ENCODE results near the gene ZP2.

GRCh38 chr16:21163576-21163975 lies 47.8 kb downstream of the ZP2 start:
- TF ChIP-seq, protein P1, sequence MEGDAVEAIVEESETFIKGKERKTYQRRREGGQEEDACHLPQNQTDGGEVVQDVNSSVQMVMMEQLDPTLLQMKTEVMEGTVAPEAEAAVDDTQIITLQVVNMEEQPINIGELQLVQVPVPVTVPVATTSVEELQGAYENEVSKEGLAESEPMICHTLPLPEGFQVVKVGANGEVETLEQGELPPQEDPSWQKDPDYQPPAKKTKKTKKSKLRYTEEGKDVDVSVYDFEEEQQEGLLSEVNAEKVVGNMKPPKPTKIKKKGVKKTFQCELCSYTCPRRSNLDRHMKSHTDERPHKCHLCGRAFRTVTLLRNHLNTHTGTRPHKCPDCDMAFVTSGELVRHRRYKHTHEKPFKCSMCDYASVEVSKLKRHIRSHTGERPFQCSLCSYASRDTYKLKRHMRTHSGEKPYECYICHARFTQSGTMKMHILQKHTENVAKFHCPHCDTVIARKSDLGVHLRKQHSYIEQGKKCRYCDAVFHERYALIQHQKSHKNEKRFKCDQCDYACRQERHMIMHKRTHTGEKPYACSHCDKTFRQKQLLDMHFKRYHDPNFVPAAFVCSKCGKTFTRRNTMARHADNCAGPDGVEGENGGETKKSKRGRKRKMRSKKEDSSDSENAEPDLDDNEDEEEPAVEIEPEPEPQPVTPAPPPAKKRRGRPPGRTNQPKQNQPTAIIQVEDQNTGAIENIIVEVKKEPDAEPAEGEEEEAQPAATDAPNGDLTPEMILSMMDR (conservative IDR thresholded peaks at IDR 0.05; ENCODE audit: low read length): no peak
- no peak for TF ChIP-seq EZH2phosphoT487 (IDR thresholded peaks at IDR 0.05; ENCODE audit: borderline replicate concordance, low read depth, low read length)
